Keratinocyte (primary cell): Measurements from ENCODE around the gene CACNA2D2. TPM values are rescaled to one million over a fixed set of nuclear protein-coding genes. Genes with fewer than 3 reads are reported as not detected.

ENCODE experiments used
- DNase-seq: peaks from one replicate; pipeline ENCODE4 v3.0.0-alpha.2; 2011; ENCODE audit warnings: low read depth, missing footprints, low spot score
- FAIRE-seq: peaks from 2 replicates; lab custom pipeline; 2011; peaks lifted over from hg19 to GRCh38; lab: Jason Lieb, UNC
- H2AFZ ChIP-seq: 2 replicates; pipeline ENCODE4 v1.6.0; 2012; ENCODE audit warnings: low read length, control low read depth, inconsistent platforms; ENCODE audit not compliant: control insufficient read depth
- H3K27ac ChIP-seq: 2 replicates; pipeline ENCODE4 v1.5.1; 2011; ENCODE audit warnings: low read length; ENCODE audit not compliant: control insufficient read depth, insufficient read depth
- H3K27me3 ChIP-seq: 3 replicates; pipeline ENCODE4 v1.6.0; 2011; ENCODE audit warnings: low read length; ENCODE audit not compliant: control insufficient read depth, insufficient read depth; ENCODE audit errors: extremely low read depth
- H3K36me3 ChIP-seq, 2 experiments: 2 replicates in 1 of 2; 3 replicates in 1 of 2; pipeline ENCODE4 v1.5.1; 2011; ENCODE audit warnings: low read length in 2 of 2, mild to moderate bottlenecking in 1 of 2; ENCODE audit not compliant: control insufficient read depth in 2 of 2, insufficient read depth in 2 of 2; ENCODE audit errors: extremely low read depth in 1 of 2
- H3K4me1 ChIP-seq: 3 replicates; pipeline ENCODE4 v1.5.1; 2011; ENCODE audit warnings: low read length; ENCODE audit not compliant: control insufficient read depth, insufficient read depth; ENCODE audit errors: extremely low read depth
- H3K4me2 ChIP-seq: 3 replicates; pipeline ENCODE4 v1.6.0; 2011; ENCODE audit warnings: low read depth, low read length; ENCODE audit not compliant: control insufficient read depth, insufficient read depth; ENCODE audit errors: extremely low read depth
- H3K4me3 ChIP-seq, 3 experiments: fragments of 200-600 bp in 1 of 3; sonication (generic) in 1 of 3; 2 replicates in 2 of 3; 3 replicates in 1 of 3; pipeline ENCODE4 v1.5.1; 2011 to 2016; ENCODE audit warnings: low read length in 3 of 3, mild to moderate bottlenecking in 3 of 3, control low read depth in 2 of 3, inconsistent platforms in 1 of 3, low read depth in 1 of 3, mixed read lengths in 1 of 3, mixed run types in 1 of 3, moderate library complexity in 1 of 3; ENCODE audit not compliant: control insufficient read depth in 2 of 3, insufficient read depth in 2 of 3; ENCODE audit errors: extremely low read depth in 1 of 3
- H3K79me2 ChIP-seq: 2 replicates; pipeline ENCODE4 v1.6.0; 2012; ENCODE audit warnings: low read length; ENCODE audit not compliant: control insufficient read depth, insufficient read depth
- H3K9ac ChIP-seq: 3 replicates; pipeline ENCODE4 v1.6.0; 2011; ENCODE audit warnings: low read length; ENCODE audit not compliant: control insufficient read depth, insufficient read depth; ENCODE audit errors: extremely low read depth
- H3K9me1 ChIP-seq: 3 replicates; pipeline ENCODE4 v1.6.0; 2011; ENCODE audit warnings: low read length; ENCODE audit not compliant: control insufficient read depth, insufficient read depth; ENCODE audit errors: extremely low read depth
- H3K9me3 ChIP-seq: 2 replicates; pipeline ENCODE4 v1.5.1; 2012; ENCODE audit warnings: low read depth, low read length; ENCODE audit not compliant: control insufficient read depth
- H4K20me1 ChIP-seq: 3 replicates; pipeline ENCODE4 v1.6.0; 2011; ENCODE audit warnings: low read length; ENCODE audit not compliant: control insufficient read depth, insufficient read depth; ENCODE audit errors: extremely low read depth
- EZH2 ChIP-seq: IDR thresholded peaks from one replicate; pipeline ENCODE4 v1.6.1; 2012; ENCODE audit warnings: inconsistent platforms, mild to moderate bottlenecking, low read length, moderate library complexity
- dilution Hi-C: fragments of 300-500 bp; cut with MboI; formaldehyde crosslinking; loops from one replicate; pipeline ENCODE4 v1.7.0; 2020; ENCODE audit warnings: low sequenced_read_pairs; ENCODE audit not compliant: extremely low pct_ligation_motif_present
- polyA plus RNA-seq, 5 experiments: library from polyadenylated mRNA; depleted of rRNA in 3 of 5; stranded (reverse) in 3 of 5; stranded (forward) in 1 of 5; unstranded in 1 of 5; fragments of >200 nt; gene quantifications; 1 replicate in 1 of 5; 2 replicates in 3 of 5; 3 replicates in 1 of 5; pipeline versions ENCODE4 v1.2.1 to v1.2.3, GENCODE V29; 2011 to 2012; ENCODE audit warnings: missing spikeins in 2 of 5, low read depth in 1 of 5, low replicate concordance in 1 of 5
- TF ChIP-seq, protein P1 (sequence below), 3 experiments: IDR thresholded peaks in 1 of 3; conservative IDR thresholded peaks in 1 of 3; optimal IDR thresholded peaks in 1 of 3; 2 replicates in 2 of 3; 3 replicates in 1 of 3; pipeline versions ENCODE3 to v1.5.1; 2011; ENCODE audit warnings: low read length in 3 of 3, mild to moderate bottlenecking in 3 of 3, moderate library complexity in 2 of 3, control low read depth in 1 of 3, inconsistent platforms in 1 of 3; ENCODE audit not compliant: insufficient read depth in 2 of 3; ENCODE audit errors: extremely low read depth in 1 of 3

Gene CACNA2D2
- polyA plus RNA-seq, 1 donor (not counting 4 experiments of a cell fraction or from before 2014, with no cell fraction given), result 0.04 TPM

DNA sequence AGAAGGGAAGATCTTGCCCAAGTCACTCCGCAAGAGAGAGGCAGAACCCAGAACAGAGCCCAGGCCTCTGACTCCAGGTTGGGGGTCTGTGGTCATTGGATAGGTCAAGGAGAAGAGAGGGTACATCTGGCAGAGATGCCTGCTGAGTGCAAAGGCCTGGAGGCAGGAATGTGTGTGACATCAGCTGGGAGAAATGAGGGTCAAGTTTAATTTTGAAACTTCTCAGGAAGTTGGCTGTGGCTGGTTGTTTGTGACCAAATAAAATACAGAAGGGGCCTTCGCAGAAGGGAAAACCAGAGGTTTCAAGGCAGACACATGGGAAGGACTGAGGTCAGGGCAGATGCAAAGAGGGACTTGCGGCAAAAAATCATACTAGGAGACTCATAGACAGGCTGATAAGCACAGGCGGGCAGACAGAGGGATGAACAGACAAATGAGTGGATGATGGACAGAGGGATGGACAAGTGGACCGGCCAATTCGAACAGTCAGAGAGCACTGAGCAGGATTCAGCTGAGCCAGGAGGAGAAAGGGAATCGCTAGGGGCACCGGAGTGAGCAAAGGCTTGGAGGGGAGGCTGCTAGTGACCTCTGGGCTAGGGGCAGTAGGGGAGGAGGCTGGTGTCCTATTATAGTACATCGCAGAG is 28.8 kb upstream of the CACNA2D2 start:
- no peaks in the 10 kb centered on the region for H3K4me1 ChIP-seq
- no peaks in the 10 kb centered on the region for H3K36me3 ChIP-seq
- no peak overlapping the region for H3K27ac ChIP-seq
- no peak overlapping the region for H3K4me2 ChIP-seq
- H3K79me2 ChIP-seq, result no peaks in the 10 kb centered on the region
- H3K4me3 ChIP-seq, result no peak overlapping the region
- no peaks in the 10 kb centered on the region for H4K20me1 ChIP-seq
- H3K9me3 ChIP-seq, result no peaks in the 10 kb centered on the region
- dilution Hi-C loops, result no loop called here
- TF ChIP-seq EZH2, result no peak
- TF ChIP-seq, protein P1, sequence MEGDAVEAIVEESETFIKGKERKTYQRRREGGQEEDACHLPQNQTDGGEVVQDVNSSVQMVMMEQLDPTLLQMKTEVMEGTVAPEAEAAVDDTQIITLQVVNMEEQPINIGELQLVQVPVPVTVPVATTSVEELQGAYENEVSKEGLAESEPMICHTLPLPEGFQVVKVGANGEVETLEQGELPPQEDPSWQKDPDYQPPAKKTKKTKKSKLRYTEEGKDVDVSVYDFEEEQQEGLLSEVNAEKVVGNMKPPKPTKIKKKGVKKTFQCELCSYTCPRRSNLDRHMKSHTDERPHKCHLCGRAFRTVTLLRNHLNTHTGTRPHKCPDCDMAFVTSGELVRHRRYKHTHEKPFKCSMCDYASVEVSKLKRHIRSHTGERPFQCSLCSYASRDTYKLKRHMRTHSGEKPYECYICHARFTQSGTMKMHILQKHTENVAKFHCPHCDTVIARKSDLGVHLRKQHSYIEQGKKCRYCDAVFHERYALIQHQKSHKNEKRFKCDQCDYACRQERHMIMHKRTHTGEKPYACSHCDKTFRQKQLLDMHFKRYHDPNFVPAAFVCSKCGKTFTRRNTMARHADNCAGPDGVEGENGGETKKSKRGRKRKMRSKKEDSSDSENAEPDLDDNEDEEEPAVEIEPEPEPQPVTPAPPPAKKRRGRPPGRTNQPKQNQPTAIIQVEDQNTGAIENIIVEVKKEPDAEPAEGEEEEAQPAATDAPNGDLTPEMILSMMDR (optimal IDR thresholded peaks at IDR 0.05 in 1 of 3, IDR thresholded peaks at IDR 0.05 in 1 of 3, conservative IDR thresholded peaks at IDR 0.05 in 1 of 3; ENCODE audit: extremely low read depth in 1 of 3, insufficient read depth in 2 of 3, low read length in 3 of 3), result peak in 1 of 3 experiments; percentile 4
- H3K9me1 ChIP-seq, result no peaks in the 10 kb centered on the region
- FAIRE-seq, result no peak
- peaks cover 66% of the 10 kb centered on the region for H3K27me3 ChIP-seq
- DNase-seq, result no peak
- H2AFZ ChIP-seq, result no peak overlapping the region
- no peak overlapping the region for H3K9ac ChIP-seq

DNA sequence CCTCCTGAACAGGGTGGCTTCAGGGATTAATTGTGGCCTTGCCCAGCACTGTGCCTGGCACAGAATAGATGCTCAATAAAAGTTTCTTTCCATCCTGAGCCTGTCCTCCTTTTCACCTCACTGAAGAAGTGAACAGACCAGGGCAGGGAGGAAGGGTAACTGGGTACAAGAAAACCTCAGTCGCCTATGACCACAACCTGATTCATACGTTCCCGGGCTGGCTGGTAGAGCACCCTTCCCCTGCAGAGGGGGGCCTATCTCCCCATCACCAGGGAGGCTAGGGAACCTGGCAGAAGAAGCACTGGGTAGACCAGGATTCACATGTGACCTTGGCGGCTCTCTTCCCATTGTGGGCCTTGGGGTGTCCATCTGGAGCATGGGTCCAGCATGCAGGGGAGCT is 27.8 kb upstream of the CACNA2D2 start:
- no peak overlapping the region for H2AFZ ChIP-seq
- TF ChIP-seq, protein P1 (optimal IDR thresholded peaks at IDR 0.05 in 1 of 3, IDR thresholded peaks at IDR 0.05 in 1 of 3, conservative IDR thresholded peaks at IDR 0.05 in 1 of 3; ENCODE audit: extremely low read depth in 1 of 3, insufficient read depth in 2 of 3, low read length in 3 of 3), result no peak
- no peak for TF ChIP-seq EZH2
- no peaks in the 10 kb centered on the region for H3K9me3 ChIP-seq

More for the DNA sequence above, 27.8 kb upstream of the CACNA2D2 start:
- H3K27ac ChIP-seq, result no peak overlapping the region
- FAIRE-seq (no peak), DNase-seq (no peak)
- no peaks in the 10 kb centered on the region for H3K36me3 ChIP-seq
- H3K9ac ChIP-seq, result no peak overlapping the region
- H3K27me3 ChIP-seq, result peaks cover 56% of the 10 kb centered on the region
- peaks cover 3% of the 10 kb centered on the region for H4K20me1 ChIP-seq
- no peaks in the 10 kb centered on the region for H3K4me1 ChIP-seq
- no peaks in the 10 kb centered on the region for H3K79me2 ChIP-seq
- H3K4me2 ChIP-seq, result no peak overlapping the region
- dilution Hi-C loops, result no loop called here
- H3K4me3 ChIP-seq, result no peak overlapping the region
- H3K9me1 ChIP-seq, result no peaks in the 10 kb centered on the region
